HG03342 (cell line): ENCODE measurements around the gene PDE4D.
"Not testable (repeated sequence)": the region's sequence is repeated elsewhere in the genome, so short reads cannot be mapped to it uniquely, and the experiment has no call there.

ENCODE experiments used
- ATAC-seq: cut with Tn5 transposase; IDR thresholded peaks from one replicate; pipeline ENCODE4 v1.9.1; 2021; ENCODE audit warnings: mild to moderate bottlenecking, moderate library complexity; ENCODE audit not compliant: unreplicated experiment

Gene PDE4D

GRCh38 chr5:59067956-59068656, 825.4 kb downstream of the PDE4D start:
- no peak for ATAC-seq

DNA sequence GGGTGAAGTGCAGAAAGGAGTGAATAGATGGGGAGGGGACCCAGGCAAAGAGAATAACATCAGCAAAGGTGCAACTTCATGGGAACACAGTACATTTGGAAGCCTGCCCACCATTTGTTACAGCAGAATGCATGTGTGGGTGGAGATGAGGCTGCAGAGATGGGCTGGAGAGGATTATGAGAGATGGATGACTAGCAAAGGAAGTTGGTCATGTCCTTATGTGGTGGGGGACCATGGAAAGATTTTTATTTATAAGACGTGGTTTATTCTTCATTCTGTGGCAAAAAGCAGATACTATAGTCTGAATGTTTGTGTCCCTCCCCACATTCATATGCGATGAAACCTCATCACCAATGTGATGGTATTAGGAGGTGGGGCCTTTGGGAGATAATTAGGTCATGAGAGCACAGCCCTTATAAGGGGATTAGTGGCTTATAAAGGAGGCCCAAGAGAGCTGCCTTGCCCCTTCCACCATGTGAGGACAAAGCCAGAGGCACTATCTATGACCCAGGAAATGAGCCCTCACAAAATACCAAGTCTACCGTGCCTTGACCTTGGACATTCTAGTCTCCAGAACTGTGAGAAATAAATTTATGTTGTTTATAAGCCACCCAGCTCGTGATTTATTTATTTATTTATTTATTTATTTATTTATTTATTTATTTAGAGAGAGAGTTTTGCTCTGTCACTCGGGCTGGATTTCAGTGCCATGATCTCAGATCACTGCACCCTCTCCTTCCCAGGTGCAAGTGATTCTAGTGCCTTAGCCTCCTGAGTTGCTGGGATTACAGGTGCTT, 827.0 kb downstream of the PDE4D start:
- no peak for ATAC-seq

DNA sequence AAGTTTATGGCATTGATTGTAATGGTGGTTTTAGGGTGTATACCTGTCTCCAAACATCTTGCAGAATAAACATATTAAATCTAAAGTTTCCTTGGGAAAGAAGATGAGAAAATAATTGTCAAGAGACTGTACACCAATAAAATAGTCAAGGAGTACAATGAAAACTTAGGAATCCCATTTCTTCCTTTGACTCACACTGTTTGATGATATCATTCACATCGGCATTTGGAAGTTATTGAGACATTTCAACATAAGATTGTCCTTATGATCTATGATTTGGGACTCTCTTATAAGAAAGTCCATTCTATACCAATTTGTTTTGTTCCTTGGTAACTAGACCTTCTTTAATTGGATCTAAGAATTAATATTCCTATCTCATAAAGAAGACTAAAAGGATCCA, 828.0 kb downstream of the PDE4D start:
- no peak for ATAC-seq

DNA sequence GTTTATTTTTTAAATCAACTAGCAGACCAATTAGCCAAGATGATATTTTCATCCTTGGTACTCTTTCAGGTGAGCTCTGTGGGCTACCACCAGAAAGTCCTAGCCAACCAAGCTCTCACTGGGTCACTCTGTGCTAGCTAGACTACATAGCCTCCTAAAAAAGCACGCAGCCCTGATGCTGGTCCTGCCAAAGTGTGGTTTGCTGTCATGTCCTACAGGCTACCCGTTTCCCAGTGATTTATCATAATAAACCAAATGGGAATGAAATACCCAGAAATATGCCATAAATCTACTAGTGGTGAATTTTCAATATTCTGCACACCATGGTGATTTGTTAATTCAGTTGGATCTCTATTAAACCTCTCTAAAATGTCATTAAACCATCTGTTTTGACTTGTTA, 829.2 kb downstream of the PDE4D start:
- no peak for ATAC-seq

DNA sequence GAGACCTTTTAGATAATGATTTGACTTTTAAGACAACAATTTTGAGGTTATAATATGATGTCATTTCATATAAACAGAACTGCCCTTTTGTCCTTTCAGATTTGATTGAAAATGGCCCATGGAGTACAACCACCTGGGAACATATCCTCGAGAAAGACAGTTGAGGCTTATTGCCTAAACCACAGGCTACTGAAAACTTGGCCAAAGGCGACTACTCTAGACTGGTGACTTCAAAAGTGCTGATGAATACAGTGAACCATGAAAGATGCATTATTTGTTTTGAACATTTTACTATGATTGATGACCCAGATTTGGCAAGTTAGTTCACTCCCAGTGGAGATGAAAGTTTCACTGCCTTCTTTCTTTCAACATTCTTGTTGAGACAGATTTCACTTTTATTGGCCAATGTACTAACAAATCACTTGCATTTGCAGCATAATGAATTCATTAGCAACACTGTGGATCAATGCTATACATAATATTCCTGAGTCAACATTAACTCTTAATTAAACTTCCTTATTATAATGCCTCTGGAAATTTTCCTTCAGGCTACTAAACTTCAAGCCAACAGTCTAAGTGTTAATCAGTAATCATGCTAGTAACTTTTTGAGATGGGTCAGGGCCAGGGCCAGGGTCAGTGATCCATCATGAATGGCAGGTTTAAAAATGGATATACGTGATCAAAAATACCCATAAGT, 830.4 kb downstream of the PDE4D start:
- ATAC-seq, result no peak

DNA sequence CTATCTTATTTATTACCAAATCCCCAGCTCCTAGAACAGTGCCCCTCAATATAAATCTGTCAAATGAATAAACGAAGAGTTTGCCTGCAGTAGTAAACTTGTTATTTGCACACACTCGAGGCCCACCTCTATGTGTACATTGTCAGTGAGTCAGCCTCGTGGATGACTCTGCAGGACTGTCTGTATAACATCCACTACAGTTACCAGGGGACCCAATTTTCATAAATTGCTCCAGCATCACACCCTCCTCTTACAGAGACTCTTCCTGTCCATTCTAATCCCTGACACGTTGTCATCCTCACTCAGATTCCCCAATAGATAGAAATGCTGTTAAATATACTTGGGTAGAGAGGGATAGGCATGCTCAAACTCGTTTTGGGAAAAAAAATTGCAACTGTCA, 832.1 kb downstream of the PDE4D start:
- ATAC-seq, result no peak

DNA sequence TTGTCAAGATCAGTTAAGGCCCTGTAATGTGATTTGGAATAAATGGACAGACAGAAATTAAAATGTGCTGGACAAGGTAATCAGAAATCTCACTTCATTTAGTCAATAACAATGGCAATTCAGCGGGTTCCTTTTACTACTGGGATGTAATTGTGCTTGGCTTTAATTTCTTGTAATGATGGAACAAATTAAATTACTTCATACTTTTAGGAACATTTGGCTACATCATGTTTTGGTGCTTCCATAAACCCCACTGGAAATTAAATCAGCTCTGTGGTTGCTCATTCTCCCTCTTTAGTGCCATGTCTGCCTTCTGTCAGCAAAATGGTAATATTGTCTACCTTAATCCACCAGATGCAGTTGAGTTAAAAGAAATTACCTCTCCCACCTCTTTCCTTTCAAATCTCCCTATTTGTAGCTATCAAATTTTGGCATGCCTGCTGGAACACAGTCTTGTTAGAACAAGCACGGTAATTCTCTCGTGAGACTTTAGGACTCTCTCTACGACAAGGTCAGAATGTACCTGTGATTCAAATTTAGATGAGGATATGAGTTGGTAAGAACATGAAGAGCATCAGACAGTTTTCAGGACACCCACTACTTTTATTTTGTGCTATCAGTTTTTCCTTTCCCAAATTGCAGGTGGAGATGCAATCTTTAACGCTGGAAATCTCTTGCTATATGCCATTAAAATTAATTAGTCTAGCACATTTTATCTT, 834.4 kb downstream of the PDE4D start:
- ATAC-seq, result no peak

- ATAC-seq, result no peak
These were observed 835.3 kb downstream of the PDE4D start for GRCh38 chr5:59058237-59058636.

- ATAC-seq, result not testable (repeated sequence)
These were observed 836.9 kb downstream of the PDE4D start for GRCh38 chr5:59056599-59056998.

DNA sequence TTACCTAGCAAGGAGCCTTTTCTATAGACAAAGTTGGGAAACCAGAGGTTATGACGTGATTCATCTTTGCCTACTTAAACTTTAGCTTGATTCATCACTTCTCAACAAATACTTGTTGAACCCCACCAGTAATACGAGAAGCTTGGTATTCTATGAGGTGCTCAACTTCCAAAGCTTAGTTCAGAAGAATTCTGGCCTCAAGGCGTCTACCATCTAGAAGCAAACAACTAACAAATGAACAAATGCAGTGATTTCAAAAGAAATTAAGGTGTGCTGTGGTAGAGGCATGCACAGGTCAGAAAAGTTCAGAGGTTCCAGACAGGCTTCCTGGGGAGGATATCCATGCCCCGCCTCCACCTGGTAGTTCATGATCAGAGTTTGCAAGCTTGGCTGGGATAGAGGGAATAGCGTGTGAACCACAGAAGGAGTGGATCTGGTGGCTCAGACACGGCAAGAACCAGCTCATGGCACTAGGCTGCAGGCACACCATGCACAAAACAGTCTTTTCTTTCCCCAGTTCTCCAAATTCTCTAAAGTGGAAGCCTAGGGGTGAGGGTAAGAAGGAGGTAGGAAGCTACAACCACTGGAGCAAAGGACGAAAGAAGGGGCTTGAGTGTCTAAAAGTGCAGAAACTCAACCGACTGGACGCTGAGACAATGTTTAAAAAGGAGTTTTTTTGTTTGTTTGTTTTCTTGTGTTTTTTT, 837.6 kb downstream of the PDE4D start:
- no peak for ATAC-seq

GRCh38 chr5:59054963-59055528, 838.5 kb downstream of the PDE4D start:
- no peak for ATAC-seq

DNA sequence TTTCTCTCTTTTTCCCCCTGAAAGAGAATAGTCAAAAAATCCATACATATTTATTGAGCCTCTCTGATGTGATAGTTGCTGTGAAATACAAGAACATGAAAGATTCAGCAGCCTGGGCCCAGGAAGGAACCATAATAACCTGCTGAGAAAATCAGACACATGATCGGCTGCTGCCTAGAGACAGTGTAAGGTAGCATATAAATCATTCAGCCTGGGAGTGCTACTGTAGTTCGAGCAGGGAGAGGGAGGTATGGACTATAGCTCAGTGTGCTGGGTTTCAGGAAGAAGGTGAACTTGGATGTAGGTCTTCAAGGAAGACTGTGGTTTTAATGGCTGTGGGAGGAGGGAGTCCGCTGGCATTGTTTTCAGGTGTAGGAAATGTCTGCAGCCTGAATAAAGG, 841.6 kb downstream of the PDE4D start:
- no peak for ATAC-seq

DNA sequence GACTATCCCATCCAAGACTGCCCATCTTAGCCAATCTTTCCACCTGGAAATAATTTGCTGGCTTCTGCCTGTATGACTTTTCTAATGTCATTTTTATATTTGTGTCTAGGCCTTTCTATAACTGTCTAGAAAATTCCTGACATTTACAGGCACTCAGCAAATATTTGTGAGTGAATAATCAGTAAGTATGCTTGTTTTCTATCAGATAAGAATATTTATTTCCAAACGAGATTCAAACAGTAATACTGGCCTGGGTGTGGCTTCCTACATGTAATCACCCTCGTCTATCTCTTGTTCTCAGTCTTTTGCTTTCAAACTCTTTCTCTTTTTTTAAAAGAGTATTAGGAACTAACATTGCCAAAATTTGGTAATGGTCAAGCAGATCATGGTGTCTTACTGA, 844.4 kb downstream of the PDE4D start:
- no peak for ATAC-seq

DNA sequence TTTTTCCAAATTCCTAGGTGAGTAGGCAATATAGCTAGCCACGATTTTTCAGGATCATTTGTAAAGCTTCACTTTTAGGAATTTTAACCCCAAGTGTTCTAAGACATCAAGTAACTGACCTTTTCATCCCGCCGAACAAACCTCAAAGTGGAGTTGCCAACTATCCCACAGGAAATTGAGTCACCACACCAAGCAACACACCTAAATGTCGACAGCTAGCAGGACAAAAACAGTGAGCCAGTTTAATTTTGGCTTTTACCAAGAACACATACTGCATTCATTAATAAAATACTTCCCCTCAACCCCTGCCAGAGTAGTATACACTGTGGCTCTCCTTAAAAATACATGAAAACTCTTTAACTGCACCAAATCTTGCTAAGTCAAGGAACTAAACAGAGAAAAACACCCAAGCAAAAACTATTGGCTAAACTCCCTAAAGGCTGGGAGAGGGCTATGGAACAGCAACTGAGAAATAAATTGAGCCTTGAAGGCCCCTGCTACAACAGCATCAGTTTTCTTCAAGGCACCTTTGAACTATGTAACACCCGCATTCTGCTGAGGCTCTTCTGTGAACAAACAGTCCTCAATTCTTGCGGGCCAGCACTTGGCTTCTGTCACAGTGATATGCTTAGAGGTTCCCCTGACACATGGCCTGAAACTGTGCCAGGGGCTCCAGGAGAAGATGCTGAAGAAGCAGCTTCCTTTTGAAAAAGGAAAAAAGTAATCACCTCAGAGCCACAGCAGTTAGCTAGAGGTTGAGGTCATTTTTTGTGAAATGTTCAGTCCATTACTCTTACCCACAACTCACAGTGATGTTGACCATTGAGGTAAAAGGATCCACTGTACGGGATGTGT, 851.1 kb downstream of the PDE4D start:
- no peak for ATAC-seq

DNA sequence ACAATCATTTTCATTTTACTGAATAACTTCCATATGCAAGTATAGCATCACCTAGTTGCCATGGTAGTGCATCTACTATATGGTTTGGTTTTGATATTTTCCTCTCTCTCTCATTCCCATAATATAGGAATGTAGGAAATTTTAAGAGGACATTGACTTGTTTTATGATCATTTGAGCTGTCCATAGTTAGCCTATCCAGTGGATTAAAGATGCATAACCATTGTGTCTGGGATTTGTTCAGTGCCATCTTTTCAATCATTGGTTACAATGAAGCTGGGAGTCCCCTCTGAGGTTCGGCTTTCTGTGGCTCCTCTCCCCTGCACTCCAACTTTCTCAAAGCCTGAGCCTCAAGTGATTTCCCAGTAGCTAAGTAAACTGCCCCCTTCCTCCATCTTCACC, 852.2 kb downstream of the PDE4D start:
- no peak for ATAC-seq

DNA sequence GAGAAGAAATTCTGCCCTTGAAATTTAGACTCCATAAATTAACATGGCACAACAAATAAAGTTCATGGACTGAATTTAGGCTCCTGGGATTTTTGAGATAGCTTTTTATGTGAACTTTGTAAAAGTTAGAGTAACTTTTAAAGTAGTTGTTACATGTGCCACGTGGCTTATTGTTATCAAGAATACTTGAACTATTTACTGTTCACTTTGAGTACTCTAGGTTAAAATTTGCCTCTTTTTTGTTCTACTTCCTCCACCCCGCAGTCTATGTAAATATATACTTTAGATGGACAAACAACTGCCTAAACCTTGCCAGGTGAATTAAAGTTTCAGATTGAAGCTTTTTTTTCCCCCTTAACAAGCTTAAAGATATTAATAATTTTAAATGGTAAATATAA, 852.7 kb downstream of the PDE4D start:
- ATAC-seq, result no peak

DNA sequence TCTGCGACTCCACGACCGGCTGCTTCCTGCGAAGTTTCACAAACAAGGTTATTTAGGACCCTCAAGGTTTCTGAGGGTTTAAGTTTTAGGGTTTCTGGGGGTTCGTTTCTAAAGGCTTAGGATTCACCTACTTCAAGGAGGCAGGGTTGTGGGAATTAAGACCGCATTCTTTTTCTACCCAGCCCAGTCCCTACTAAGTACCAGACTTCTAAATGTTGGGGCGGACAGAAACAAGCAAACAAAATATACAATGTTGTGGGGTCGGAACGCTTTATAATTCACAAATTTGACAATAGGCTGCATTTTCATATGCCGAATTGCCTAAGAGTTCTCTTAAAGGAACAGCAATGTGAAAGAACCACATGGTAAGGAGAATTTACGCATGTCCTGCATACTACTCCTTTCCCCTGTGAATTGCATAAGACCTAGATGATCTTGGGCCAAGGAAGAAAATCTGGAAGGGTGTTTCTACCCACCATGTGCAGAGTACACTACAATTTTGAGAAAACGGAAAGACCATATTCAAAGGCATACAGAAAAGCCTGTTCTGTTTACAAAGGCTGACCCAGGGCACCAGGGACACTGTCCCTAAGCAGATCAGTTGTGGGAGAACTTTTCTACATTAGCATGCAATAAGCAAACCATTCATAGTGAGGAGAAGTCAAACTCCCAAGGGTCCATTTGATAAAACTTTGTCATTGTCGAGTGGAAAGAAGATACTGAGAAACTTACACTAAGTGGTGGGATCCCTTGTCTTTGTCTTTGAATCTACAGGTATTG, 853.3 kb downstream of the PDE4D start:
- ATAC-seq, result no peak

DNA sequence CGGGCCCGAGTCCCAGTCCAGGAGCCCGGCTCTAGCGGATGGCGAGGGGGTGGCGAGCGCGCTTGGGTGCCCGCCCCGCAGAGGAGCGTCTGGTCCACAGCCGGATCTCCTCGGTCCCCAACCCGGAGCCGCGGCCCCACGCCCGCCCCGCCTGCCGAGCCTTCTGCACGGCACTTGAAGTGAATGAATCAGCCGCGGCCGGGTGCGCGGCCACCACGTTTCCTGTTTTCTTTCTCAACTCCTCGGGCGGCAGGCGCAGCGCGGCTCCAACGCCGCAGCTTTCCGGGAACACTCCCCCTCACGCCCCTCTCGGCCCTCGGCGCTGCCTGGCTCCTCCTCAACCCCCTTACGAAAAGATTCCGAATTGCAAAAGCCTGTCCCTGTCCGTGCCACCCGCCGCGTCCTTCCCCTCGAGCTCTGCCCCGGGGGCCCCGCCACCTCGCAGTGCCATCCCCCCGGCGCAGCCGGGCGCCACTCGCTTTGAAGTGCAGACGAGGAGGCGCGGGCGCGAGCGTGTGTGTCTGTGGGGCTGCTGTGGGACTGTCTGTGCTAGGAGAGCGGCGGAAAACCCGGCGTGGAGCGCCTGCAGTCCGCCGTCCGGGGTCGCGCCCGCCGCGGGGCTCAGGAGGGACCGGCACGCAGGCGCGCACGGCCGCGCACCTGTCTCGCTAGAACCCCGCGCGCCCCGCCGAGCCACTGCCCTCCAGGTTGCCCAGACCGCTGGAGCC, 854.1 kb downstream of the PDE4D start:
- ATAC-seq, result peak; percentile 54
